Measurements from ENCODE around the gene C9orf72. TPM values are rescaled to one million over a fixed set of nuclear protein-coding genes. Genes with fewer than 3 reads are reported as not detected.

Gene C9orf72
- total and polyA plus RNA-seq, 7 donors = 10.5 to 26.8 (median 19.4) TPM

DNA sequence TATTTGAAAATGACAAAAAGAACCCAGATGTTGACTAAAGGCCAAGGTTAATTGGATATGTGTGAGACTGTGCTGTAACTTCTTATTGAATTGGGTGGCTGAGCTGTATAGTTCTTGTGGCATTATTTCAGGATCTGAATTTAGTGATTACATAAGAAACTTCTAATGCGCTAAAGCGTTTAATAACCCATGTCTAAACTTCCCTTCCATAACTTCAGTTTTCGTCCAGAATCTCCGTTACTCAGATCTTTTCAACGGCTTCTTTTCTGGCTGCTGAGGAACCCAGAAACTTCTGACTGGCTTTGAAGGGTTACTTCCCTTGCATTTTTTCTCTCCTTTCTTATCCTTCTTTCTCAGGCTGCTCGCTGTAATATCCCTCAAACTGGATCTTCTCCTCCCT lies 28.1 kb upstream of the C9orf72 start:
- intact Hi-C loops (cut with DNase I) = no loop called here
- H3K4me3 ChIP-seq = no peak overlapping the region
- WGBS, 3 donors = 67 to 76% (median 74%) methylated on average over 6 of the region's 6 CpGs
- H3K27ac ChIP-seq = no peak overlapping the region
- H3K9me3 ChIP-seq = no peaks in the 10 kb centered on the region
- TF ChIP-seq, protein P1, sequence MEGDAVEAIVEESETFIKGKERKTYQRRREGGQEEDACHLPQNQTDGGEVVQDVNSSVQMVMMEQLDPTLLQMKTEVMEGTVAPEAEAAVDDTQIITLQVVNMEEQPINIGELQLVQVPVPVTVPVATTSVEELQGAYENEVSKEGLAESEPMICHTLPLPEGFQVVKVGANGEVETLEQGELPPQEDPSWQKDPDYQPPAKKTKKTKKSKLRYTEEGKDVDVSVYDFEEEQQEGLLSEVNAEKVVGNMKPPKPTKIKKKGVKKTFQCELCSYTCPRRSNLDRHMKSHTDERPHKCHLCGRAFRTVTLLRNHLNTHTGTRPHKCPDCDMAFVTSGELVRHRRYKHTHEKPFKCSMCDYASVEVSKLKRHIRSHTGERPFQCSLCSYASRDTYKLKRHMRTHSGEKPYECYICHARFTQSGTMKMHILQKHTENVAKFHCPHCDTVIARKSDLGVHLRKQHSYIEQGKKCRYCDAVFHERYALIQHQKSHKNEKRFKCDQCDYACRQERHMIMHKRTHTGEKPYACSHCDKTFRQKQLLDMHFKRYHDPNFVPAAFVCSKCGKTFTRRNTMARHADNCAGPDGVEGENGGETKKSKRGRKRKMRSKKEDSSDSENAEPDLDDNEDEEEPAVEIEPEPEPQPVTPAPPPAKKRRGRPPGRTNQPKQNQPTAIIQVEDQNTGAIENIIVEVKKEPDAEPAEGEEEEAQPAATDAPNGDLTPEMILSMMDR (IDR thresholded peaks at IDR 0.05) = no peak
- no peaks in the 10 kb centered on the region for H3K27me3 ChIP-seq (ENCODE audit: insufficient read depth in 3 of 3, low read length in 2 of 3)
- H3K4me1 ChIP-seq = no peaks in the 10 kb centered on the region
- no peak for DNase-seq
- no peaks in the 10 kb centered on the region for H3K36me3 ChIP-seq (ENCODE audit: insufficient read depth in 1 of 2, low read depth in 1 of 2)
- no peak for ATAC-seq

- Histone ChIP-seq H3K4me1 (no peaks in the 10 kb centered on the region), H3K27me3 (ENCODE audit: insufficient read depth in 3 of 3, low read length in 2 of 3) (no peaks in the 10 kb centered on the region), H3K4me3 (no peak overlapping the region), H3K36me3 (ENCODE audit: insufficient read depth in 1 of 2, low read depth in 1 of 2) (no peaks in the 10 kb centered on the region), H3K9me3 (no peaks in the 10 kb centered on the region), H3K27ac (no peak overlapping the region)
- TF ChIP-seq, protein P1 (IDR thresholded peaks at IDR 0.05) = no peak
- DNase-seq (no peak), ATAC-seq (no peak)
- intact Hi-C loops (cut with DNase I) = no loop called here
- 31 to 38% (median 36%) methylated on average over 2 of the region's 2 CpGs for WGBS, 3 donors
Measured at GRCh38 chr9:27600256-27600655, 27.0 kb upstream of the C9orf72 start.

DNA sequence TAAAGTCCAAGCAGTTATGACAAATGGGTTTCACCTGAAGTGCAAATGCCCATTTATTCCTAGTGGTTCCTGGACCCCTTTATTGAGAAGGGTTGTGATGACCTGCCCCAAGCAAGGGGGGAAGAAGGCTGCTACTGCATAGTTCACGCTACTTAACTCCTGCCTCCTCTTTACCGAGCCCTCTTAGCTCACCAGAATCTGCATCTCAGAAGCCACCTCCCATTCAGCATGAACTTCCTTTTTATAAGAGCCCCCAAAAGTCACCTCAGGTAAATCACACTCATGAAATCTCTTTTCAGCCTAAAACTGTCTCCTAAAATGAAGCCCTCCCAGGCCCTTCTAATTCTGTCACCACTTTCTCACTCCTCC lies 26.6 kb upstream of the C9orf72 start:
- ATAC-seq (no peak), DNase-seq (no peak)
- H3K4me3 ChIP-seq = no peak overlapping the region
- H3K27me3 ChIP-seq (ENCODE audit: insufficient read depth in 3 of 3, low read length in 2 of 3) = no peaks in the 10 kb centered on the region
- TF ChIP-seq, protein P1 (IDR thresholded peaks at IDR 0.05) = no peak
- H3K4me1 ChIP-seq = no peaks in the 10 kb centered on the region
- H3K27ac ChIP-seq = no peak overlapping the region
- H3K36me3 ChIP-seq (ENCODE audit: insufficient read depth in 1 of 2, low read depth in 1 of 2) = no peaks in the 10 kb centered on the region
- WGBS, 3 donors = 61 to 75% (median 68%) methylated on average over 2 of the region's 2 CpGs
- no peaks in the 10 kb centered on the region for H3K9me3 ChIP-seq
- intact Hi-C loops (cut with DNase I) = no loop called here

DNA sequence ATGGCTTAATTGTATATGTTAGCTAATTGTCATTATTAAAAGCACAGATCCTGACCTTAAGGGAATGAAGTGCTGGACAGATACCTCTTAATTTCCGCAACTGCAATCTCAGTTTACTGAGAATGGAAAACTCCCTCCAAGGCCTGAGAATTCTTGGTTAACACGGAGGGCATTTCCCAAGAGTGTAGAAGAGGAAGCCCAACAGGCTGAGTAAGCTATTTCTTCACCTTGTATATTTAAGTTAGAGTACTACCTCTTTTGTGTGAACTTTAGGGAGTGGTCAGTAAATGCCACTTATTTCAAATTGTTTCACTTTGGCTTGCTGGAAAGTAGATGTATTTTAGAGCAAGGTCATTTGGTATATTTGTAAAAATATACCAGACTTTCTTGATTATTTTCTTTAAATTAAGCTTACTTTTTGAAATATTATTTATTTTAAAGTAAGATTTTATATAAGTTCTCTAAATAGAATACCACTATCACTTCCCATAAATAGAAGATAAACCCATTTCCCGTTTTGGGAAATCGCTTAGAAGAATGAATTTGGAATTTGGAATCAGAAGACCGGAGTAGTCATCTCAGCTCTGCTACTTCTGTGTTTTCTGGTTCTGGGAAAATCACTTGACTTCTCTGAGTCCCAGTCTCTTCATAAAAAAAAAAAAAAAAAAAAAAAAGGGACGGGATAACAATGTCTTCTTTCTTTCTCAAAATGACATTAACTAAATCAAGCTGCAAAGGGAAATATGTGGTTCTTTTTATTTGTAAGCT lies 26.0 kb upstream of the C9orf72 start:
- Histone ChIP-seq H3K27ac (no peak overlapping the region), H3K4me3 (no peak overlapping the region), H3K36me3 (ENCODE audit: insufficient read depth in 1 of 2, low read depth in 1 of 2) (no peaks in the 10 kb centered on the region), H3K4me1 (no peaks in the 10 kb centered on the region), H3K9me3 (no peaks in the 10 kb centered on the region), H3K27me3 (ENCODE audit: insufficient read depth in 3 of 3, low read length in 2 of 3) (no peaks in the 10 kb centered on the region)
- intact Hi-C loops (cut with DNase I) = no loop called here
- TF ChIP-seq, protein P1 (IDR thresholded peaks at IDR 0.05) = no peak
- WGBS, 3 donors = 70 to 77% (median 73%) methylated on average over 6 of the region's 6 CpGs
- DNase-seq (no peak), ATAC-seq (no peak)

- WGBS, 3 donors = 80 to 87% (median 81%) methylated on average over 13 of the region's 13 CpGs
- no peaks in the 10 kb centered on the region for H3K36me3 ChIP-seq (ENCODE audit: insufficient read depth in 1 of 2, low read depth in 1 of 2)
- ATAC-seq (no peak), DNase-seq (peak in 1 of 2 donors; percentile 30)
- no peak overlapping the region for H3K4me3 ChIP-seq
- no peaks in the 10 kb centered on the region for H3K27me3 ChIP-seq (ENCODE audit: insufficient read depth in 3 of 3, low read length in 2 of 3)
- H3K4me1 ChIP-seq = no peaks in the 10 kb centered on the region
- TF ChIP-seq, protein P1 (IDR thresholded peaks at IDR 0.05) = no peak
- intact Hi-C loops (cut with DNase I) = no loop called here
- H3K9me3 ChIP-seq = no peaks in the 10 kb centered on the region
- no peak overlapping the region for H3K27ac ChIP-seq
Measured at GRCh38 chr9:27595733-27596132, 22.5 kb upstream of the C9orf72 start.

Data from psoas muscle (tissue), 8 donors.